Renal cortical epithelial cell (primary cell): ENCODE measurements around the gene MTA1. TPM values are rescaled to one million over a fixed set of nuclear protein-coding genes. Genes with fewer than 3 reads are reported as not detected.

Experiments
- DNase-seq: peaks from one replicate; pipeline ENCODE4 v3.0.0-alpha.2; 2011; ENCODE audit warnings: low read depth
- total RNA-seq: library from RNA; depleted of rRNA; stranded (reverse); fragments of >200 nt; gene quantifications from 2 replicates; pipeline ENCODE4 v1.2.3, GENCODE V29; 2014

Gene MTA1
- total RNA-seq, 1 donor from 2014 or later, result 47.3 TPM

- DNase-seq, result no peak
Observed at GRCh38 chr14:105460616-105461015, 41.0 kb downstream of the MTA1 start.

- DNase-seq, result no peak
Observed at GRCh38 chr14:105461903-105462302, 42.3 kb downstream of the MTA1 start.

- DNase-seq, result no peak
Observed at GRCh38 chr14:105464501-105464900, 44.9 kb downstream of the MTA1 start.

GRCh38 chr14:105465209-105466031 lies 45.8 kb downstream of the MTA1 start:
- no peak for DNase-seq

- no peak for DNase-seq
Observed at GRCh38 chr14:105466531-105467248, 47.1 kb downstream of the MTA1 start.

- no peak for DNase-seq
Observed at GRCh38 chr14:105467249-105467941, 47.8 kb downstream of the MTA1 start.

GRCh38 chr14:105467942-105468471 lies 48.4 kb downstream of the MTA1 start:
- no peak for DNase-seq

- DNase-seq, result no peak
Observed at GRCh38 chr14:105468621-105469241, 49.1 kb downstream of the MTA1 start.

GRCh38 chr14:105469456-105470349 lies 50.1 kb downstream of the MTA1 start:
- DNase-seq, result no peak

- no peak for DNase-seq
Observed at GRCh38 chr14:105470350-105471296, 51.0 kb downstream of the MTA1 start.

- no peak for DNase-seq
Observed at GRCh38 chr14:105471297-105471821, 51.7 kb downstream of the MTA1 start.

GRCh38 chr14:105471823-105472485 lies 52.3 kb downstream of the MTA1 start:
- no peak for DNase-seq

GRCh38 chr14:105472486-105472991 lies 52.9 kb downstream of the MTA1 start:
- DNase-seq, result no peak

GRCh38 chr14:105473033-105473676 lies 53.5 kb downstream of the MTA1 start:
- peak; percentile 44 for DNase-seq

GRCh38 chr14:105473677-105474482 lies 54.3 kb downstream of the MTA1 start:
- DNase-seq, result peak; percentile 86

GRCh38 chr14:105474483-105475268 lies 55.0 kb downstream of the MTA1 start, which contains the start of gene CRIP2:
Gene CRIP2, plus strand, starts transcription at chr14:105474821. Its CDS starts 42 bp downstream, at chr14:105474863.
- DNase-seq, result no peak
